ENCODE measurements around the gene DDX25.

The DDX25 gene

DNA sequence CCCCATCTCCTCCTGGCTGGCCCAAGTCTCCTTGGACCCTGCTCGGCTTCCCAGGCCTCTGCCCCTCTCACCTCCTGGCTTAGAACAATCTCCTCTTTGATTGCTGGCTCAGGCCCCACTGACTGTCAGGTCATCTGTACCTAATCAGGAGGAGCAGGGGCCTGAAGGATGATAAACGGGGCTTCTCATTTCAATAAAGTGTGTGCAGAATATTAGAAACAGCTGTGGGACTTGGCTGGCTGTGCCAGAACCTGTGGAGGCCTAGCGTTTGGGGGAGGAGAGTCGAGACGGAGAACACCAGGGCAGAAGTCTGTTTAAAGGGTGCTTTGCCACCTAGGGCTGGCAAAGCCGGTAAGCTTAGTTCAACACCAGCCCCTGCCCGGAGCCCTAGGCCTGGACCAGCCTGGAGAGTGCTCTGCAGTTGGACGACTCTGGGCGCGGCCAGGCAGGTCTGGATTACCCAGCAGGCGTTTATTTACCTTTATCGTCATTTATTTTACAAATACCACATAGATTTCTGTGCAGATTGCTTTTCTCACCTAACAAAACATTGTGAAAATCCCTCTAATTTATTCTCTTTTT lies 31.4 kb downstream of the DDX25 start:
- no peak for DNase-seq (ENCODE audit: low read depth)

DNA sequence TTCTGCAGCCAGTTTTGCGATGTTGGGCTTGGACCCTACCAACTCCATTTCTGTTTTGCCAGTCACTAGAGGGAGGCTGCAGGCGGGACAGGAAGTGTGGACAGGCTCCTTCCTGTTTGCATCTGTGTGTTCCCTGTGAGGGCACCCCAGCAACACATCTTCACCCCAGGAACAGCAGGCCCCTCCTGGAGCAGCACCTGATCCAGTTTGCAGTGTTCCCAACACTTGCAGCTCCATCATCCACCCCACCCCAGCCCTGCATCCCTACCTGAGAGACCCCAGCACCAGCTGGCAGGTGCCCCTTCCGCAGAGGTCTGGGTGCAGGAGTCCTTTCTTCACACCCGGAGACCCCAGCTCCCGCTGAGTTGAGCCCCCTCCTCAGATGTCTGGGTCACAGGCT lies 34.1 kb downstream of the DDX25 start:
- DNase-seq (ENCODE audit: low read depth) = no peak

DNA sequence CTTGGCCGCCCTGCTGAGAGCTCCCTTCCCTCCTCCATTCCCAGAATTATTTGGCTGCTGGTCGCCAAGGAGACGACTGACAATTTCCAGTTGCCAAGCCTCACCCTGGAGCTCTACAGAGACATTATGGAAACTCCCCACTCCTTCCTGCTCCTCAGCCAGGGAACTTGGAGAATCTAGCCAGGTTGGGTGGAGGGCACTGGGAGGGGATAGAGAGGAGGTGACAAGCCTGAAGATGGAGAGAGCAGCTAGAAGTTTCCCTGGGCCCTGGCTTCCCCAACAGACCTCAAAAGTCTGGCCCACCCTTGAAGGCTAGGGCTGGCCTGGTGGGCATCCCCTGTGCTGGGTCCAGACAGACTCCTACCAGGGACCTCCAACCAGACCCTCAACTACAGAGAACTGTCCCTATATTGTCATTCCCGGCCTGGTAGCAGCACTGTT lies 34.8 kb downstream of the DDX25 start:
- no peak for DNase-seq (ENCODE audit: low read depth)

DNA sequence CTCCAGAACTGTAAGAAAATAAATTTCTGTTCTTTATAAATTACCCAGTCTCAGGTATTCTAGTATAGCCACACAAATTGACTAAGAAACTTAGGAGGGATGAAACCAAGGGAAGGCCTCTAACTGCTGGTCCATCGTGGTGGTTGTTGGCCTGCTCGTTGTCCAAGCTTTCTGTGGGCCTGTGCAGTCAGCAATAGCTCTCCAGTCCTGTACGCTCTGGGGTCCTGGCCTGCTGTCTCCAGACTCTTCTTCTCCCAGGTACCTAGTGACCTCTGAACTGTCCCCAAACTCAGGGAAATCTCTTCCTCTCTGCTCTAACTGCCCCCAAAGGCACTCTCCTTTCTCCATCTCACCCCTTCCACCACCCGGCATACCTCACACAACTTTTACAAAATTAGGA lies 35.8 kb downstream of the DDX25 start:
- DNase-seq (ENCODE audit: low read depth) = no peak

DNA sequence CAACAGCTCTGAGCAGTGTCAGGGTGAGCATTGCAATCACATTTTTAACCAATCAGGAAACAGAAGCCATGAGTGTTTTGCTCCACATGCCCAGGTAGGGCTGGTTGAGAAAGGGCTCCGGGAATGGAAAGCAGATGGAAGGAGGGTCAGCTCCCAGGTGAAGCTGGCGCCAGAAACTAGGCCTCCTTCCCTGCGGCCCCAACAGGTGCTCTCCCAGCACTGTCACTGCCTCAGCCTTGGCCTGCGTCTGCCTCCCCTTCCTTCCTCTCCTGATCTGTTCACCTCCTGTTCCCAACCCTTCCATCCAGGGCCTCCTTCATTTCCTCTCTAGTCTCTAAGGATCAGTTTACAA lies 36.9 kb downstream of the DDX25 start:
- DNase-seq (ENCODE audit: low read depth) = no peak

DNA sequence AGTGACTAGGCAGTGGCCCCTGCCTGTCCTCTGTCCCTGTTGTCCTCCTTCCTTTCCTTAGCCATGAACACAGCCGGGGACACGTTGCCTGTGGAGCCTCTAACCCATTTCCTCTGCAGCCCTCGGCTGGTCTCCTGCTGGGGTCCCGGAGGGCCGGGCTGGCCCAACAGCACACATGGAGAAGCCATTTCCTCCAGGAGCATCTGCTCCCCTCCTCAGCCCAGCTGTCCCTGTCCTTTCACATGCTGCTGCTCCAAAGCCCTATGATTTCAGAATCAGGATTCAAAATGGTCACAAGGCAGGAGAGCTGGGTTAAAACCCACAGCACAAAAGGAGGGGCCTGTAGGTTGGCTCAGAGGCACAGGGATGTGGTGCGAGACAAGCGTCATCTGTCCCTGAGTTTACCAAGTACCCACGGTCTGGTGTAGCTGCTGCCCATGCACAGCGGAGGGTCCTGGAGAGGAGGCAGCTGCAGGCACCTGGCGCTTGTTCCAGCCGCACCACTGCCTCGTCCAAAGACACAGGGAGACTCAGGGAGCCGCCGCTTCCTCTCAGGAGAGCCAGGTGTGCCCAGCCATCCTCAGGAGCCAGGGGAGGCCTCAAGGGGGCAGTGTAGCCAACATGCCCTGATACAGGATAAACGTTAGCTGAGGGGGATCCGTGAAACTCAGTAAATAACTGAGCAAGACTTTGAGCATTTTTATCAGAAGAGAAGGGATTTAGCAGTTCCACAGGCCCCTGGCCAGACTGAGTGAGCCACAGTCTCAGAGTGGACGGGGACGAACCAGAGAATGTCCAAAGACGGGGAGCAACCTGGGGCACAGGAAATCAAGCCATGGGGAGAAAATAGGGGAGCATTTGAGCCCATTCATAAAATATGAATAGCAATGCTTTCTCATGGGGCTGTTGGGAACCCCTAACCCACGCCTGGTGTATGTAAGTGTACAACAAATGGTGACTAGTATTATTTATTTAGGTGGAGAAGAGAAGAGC lies 37.6 kb downstream of the DDX25 start:
- peak; percentile 44 for DNase-seq (ENCODE audit: low read depth)

DNA sequence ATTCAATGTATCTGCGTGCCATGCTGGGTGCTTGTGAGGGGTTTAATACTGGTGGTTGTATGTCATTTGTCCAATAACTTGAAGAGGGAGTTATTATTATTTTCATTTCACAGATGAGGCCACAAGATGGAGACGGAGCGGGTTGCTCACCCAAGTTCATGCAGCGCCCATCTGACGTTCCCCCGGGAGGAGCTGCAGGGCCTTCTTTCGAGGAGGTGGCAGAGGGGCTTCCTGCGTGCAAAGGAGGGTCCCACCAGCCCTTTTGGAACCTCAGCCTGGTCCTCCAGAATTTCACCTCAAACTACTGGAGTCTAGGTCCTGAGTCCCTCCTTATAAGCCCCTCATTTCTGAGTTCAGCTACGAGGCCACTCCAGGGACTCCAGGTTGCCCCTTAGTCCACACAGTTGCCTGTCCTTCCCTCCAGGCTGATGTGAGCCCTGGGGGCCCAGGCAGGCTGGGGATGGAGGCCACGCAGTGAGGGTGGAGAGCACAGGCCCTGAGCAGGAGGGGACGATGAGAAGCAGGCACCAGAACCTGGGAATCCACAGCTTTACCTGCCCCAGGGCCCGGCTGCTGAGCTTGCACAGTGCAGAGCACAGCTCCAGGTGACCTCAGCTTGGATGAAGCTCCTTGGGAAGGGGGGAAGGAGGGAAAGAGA lies 38.6 kb downstream of the DDX25 start:
- DNase-seq (ENCODE audit: low read depth) = no peak

DNA sequence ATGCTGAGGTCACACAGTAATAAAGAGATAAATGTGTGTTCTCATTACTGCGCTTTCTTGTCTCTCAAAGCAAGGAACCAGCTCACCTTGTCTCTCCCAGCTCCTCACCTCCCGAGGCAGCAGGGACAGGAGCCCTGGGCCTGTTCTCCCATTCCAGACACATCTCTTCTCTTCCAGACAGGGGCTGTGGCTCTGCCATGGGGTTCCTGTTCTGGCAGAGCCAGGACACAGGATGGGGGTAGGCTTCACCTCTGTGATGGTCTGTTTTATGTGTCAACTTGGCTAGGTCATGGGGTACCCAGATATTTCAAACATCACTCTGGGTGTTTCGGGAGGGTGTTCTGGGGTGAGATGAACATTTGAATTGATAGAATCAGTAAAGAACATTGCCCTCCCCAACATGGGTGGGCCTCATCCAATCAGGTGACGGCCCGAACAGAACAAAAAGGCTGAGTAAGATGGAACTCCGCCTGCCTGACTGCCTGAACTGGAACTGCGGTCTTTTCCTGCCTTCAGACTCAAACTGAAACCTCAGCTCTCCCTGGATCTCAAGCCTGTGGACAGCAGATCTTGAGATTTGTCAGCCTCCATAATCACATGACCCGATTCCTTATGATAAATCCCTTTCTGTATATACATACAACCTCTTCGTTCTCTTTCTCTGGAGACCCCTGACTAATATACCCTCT lies 39.5 kb downstream of the DDX25 start:
- no peak for DNase-seq (ENCODE audit: low read depth)

DNA sequence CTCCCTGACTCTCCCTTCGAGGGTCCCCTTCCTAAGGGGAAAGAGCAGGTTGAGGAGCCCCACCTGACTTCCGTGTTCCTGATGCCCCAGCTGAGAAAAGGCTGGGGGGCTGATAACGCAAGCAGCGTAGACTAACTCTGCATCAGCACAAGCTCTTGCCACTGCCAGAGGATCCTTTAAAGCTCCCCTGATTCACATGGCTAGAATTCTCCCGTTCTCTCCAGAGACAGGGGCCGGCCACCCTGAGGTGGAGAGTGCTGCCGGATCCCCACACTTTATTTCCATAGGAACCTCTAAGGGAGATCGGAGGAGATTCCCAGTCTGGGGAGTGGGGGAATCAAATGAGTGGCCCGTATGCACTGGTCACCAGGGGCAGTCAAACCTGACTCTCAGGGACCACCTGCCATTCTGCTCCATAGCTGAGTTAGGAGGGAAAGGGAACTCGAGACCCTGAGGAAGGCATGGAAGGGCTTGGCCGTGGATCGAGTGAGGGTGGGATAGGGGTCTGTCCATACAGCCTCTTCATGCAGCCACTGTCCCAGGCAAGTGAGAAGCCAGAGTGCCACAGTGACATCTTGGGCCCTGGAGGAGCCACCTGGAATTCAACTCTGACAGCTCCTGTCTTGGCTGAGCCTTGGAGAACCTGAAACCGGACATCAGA lies 40.2 kb downstream of the DDX25 start:
- DNase-seq (ENCODE audit: low read depth) = no peak

DNA sequence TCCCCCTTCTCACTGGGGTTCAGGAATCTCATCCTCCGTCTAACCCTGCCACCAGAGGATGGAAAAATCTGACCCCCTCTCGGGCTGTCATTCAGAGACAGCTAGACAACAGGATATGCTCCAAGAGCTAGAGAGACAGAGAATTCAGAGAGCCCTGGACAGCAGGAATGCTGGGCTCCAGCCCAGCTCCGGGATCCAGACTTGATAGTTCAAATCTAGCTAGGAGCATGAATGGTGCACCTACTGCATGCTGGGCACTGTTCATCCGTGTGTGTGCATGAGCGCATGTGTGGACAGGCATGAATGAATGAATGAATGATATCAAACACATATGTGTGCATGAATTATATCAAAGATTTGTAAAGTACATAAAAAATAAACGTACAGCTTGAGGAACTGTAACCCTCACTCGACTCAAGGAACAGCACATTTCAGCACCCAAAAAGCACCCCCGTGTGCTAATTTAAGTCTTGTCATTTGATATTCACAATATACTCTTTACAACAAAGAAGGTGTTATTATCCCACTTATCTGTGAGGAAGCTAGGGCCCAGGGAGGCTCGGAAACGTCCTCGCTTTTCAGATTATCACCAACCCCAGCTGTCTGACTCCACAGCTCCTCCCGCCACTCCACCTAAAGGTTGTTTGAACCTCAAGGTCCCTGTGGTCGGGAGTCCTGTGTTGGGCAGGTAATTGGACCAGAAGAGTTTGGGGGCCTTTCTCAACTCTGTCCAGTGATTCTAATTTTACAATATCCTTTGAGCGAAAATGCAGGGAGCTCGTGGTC lies 40.9 kb downstream of the DDX25 start:
- no peak for DNase-seq (ENCODE audit: low read depth)

DNA sequence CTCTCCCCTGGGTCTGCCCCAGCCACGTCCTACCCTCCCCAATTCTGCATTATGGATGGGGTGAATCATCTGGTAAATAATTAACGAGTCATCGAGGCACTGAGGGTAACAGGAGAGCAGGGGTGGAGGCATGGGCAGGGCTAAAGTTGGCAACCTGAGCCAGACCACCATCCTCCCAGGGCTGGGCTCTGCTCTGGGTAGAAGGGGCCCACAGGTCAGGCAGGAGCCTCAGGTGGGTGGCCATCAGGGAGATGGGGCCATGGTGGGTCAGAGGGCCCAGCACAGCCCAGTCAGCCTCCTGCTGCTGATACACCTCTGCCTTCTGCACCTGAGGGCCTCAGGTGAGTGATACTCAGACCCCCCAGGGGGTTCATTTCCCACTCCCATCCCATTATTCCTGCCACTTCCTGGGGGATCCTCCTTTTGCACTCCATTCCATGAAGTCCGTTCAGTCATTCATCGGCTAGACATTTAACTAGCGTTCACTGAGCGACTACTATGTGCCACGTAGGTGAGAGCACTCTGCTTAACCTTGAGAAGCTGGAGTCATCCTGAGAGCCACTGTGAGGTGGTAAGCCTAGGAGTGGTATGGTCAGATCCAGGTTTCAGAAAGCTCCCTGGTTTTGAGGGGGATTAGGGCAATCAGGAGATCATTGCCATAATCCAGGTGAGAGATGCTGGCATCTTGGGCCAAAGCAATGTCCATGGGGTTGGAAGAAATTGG lies 41.7 kb downstream of the DDX25 start, which contains the start of gene VSIG10L2:
TSS of gene VSIG10L2 (plus strand) at position 248 of the 724 bp plus-strand sequence. CDS start at position 260, 12 bp downstream.
- DNase-seq (ENCODE audit: low read depth) = no peak

DNA sequence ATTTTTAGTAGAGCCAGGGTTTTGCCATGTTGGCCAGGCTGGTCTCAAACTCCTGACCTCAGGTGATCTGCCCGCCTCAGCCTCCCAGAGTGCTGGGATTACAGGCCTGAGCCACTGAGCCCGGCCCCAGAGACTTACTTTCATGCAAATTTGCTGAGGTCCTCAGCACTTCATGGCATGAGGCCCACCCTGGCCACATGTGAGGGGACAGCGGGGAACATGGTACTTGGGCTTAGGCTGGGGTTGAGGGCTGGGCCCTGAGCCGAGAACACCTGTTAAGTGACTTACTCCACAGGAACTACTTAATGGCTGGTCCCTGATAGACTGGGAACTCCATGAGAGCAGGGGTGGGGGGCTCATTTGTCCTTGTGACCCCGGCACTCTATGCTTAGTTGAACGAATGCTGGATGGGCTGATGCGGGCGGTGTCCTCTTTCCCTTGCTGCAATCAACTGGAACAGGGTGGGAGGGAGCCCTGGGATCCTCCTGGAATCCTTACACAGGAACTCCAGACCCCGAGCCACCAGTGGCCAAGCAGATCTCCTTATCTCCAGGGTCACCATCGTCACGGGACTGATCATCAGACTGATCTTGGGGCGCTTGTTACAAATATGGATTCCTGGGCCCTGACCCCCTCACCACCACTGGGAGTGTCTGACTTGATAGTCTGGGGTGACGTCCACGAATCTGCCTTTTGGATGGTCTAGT lies 42.6 kb downstream of the DDX25 start:
- no peak for DNase-seq (ENCODE audit: low read depth)

DNA sequence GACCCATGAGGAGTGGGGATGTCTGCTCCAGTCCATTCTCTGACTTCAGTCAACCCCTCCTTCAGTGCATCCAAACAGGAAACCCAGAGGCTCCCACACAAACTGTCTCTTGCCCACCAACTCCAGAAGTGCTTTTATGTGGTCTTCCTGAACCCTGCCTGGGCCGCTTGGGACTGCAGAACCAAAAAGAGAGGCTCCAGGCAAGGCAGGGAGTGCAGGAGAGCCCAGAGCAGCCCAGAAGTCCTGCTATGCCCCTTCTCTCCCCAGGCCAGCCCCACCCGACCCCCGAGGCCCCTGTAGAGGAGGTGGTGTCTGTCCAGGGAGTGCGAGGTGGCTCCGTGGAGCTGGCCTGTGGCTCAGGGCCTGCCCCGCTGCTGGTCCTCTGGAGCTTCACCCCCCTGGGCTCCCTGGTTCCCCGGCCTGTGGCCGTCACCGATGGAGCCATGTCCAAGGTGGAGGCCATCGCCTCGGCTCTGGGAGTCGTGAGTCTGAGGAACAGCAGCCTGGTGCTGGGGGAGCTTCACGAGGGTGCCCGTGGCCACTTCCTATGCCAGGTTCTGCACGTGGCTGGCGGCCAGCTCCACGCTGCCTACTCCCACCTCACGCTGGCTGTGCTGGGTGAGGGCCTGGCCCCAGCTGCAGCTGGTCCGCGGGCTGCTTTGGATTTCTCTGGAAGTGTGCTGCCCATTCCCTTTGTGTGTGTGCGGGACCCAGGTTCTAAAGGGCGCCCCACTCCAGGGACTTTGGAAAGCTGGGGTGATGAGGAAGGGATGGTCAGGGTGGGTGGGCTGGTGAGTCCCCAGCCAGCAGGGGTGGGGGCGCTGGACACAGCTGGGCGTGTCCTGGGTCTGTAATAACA lies 43.3 kb downstream of the DDX25 start:
- DNase-seq (ENCODE audit: low read depth) = no peak

DNA sequence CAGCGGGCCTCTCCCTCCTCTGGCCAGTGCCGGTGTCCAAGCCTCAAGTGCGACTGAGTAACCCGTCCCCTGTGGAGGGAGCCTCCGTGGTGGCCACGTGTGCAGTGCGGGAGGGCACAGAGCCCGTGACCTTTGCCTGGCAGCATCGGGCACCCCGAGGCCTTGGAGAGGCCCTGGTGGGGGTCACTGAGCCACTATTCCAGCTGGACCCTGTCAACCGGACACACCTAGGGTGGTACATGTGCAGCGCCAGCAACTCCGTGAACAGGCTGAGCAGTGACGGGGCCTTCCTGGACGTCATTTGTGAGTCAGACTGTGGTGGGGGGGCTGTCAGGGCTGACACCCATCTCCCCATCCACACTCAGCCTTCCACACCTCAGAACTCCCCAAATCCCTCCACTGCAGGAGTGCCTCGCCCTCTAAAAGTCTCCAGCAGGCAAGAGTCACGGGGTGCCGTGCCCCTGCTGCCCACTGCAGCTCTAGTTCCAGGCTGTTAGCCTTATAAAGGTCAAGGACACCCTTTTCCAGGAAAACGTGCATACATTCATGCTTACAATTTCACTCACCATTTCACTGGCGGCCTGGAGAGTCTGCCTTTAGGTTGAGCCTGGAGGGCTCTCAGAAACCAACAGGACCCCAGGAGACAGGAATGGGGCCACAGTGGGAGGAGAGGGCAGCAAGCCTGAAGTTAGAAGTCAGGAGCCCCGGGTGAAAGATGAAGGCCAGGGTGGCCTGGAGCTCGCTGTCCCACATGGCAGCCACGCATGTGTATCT lies 44.2 kb downstream of the DDX25 start:
- no peak for DNase-seq (ENCODE audit: low read depth)

DNA sequence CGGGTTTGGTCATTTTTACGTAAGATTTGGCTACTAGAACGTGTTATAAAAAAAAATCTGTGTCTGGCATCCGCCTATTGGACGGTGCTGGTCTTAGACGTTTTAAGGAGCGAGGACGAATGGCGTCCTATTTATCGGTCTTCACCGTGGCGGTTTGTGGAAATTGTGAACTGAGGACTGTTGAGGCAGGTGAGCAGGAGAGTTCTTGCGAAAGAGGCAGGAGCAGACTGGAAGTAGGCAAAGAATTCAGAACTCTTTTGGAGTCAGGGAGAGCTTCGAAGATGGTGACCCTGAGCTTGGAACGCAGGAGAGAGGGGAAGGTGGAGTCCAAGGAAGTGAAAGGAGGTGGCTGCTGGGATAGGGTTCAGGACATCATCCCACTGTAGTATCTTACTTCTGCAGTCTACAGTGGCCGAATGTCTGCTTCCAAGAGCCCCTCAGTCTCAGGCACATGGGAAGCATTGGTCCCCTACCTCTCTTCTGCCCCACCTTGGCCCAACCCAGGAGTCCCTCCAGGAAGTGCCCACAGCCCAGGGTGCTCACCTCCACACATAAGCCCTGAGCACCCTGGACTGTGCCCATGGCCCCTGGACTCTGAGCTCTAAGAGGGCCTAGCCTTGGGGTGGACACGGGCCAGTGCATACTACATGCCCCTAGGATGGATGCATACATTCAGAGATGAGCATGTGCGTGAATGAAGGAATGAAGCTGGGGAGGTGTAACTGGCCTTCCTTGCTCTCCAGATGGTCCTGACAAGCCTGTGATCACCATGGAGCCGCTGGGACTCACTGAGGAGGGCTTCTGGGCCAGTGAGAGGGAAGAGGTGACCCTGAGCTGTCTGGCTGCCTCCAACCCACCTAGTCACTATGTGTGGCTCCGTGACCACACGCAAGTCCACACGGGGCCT lies 45.2 kb downstream of the DDX25 start:
- DNase-seq (ENCODE audit: low read depth) = no peak

DNA sequence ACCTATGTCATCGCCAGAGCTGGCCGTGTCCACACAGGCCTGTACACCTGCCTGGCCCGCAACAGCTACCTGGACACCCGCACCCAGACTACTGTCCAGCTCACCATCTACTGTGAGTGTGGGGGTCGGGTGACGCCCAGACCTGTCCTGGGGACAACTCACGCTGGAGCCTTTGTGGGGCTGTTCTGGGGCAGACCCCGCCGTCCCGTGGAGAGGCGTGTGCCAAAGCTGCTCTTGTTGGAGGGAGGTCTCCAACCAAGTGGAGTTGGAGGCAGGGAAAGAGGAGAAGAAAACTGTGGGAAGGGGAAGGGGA lies 45.8 kb downstream of the DDX25 start:
- DNase-seq (ENCODE audit: low read depth) = no peak
